GM23248 (cell line): Measurements from ENCODE around the gene AGAP1.

Experiments used
- EZH2 ChIP-seq: fragments of 200-600 bp; sonication (generic); IDR thresholded peaks from 2 replicates; pipeline ENCODE4 v1.6.1; 2018; ENCODE audit warnings: antibody characterized with exemption, mild to moderate bottlenecking; ENCODE audit not compliant: insufficient read depth, poor library complexity, severe bottlenecking
- EZH2phosphoT487 ChIP-seq: fragments of 200-600 bp; sonication (generic); IDR thresholded peaks from 2 replicates; pipeline ENCODE4 v1.6.1; 2018; ENCODE audit warnings: antibody characterized with exemption, moderate library complexity, mild to moderate bottlenecking, low read depth; ENCODE audit not compliant: insufficient read depth

GRCh38 chr2:235739704-235740415, 246.0 kb downstream of the AGAP1 start:
- no peak for TF ChIP-seq EZH2
- no peak for TF ChIP-seq EZH2phosphoT487
